ENCODE measurements around the gene MSTO1.

The MSTO1 gene

GRCh38 chr1:155645034-155645598 lies 35.1 kb downstream of the MSTO1 start:
- peak; percentile 20 for DNase-seq (ENCODE audit: low read depth)
- TF ChIP-seq CTCF (conservative IDR thresholded peaks at IDR 0.05; ENCODE audit: control insufficient read depth, insufficient read depth, low read depth, low read length): no peak
- no peak overlapping the region for H3K4me3 ChIP-seq (ENCODE audit: control insufficient read depth, low read depth, low read length)

GRCh38 chr1:155645648-155646047 lies 35.6 kb downstream of the MSTO1 start:
- TF ChIP-seq CTCF (conservative IDR thresholded peaks at IDR 0.05; ENCODE audit: control insufficient read depth, insufficient read depth, low read depth, low read length): no peak
- DNase-seq (ENCODE audit: low read depth): peak; percentile 62

DNA sequence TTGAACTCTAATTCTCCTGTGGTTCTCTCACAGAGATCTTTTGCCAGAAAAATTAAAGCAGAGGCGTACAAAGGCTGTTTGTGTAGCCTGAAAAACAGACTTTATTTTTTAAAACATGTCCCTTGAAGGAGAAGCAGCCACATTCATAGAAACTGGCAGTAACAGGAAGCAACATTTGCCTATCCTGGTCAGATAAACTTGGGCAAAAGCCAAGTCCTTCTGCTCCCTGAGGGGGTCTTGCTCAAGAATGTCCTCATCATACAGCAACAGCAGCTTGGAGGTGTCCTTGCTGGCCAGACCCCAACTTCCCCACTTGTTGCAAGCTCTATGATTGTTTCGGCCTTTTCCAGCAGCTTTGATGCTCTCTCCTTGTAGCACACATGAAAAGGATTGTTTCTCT lies 36.3 kb downstream of the MSTO1 start:
- peak; percentile 62 for DNase-seq (ENCODE audit: low read depth)
- no peak for TF ChIP-seq CTCF (conservative IDR thresholded peaks at IDR 0.05; ENCODE audit: control insufficient read depth, insufficient read depth, low read depth, low read length)
- H3K4me3 ChIP-seq (ENCODE audit: control insufficient read depth, low read depth, low read length): no peak overlapping the region

More at GRCh38 chr1:155645648-155646047, 35.6 kb downstream of the MSTO1 start:
- H3K4me3 ChIP-seq (ENCODE audit: control insufficient read depth, low read depth, low read length): no peak overlapping the region

DNA sequence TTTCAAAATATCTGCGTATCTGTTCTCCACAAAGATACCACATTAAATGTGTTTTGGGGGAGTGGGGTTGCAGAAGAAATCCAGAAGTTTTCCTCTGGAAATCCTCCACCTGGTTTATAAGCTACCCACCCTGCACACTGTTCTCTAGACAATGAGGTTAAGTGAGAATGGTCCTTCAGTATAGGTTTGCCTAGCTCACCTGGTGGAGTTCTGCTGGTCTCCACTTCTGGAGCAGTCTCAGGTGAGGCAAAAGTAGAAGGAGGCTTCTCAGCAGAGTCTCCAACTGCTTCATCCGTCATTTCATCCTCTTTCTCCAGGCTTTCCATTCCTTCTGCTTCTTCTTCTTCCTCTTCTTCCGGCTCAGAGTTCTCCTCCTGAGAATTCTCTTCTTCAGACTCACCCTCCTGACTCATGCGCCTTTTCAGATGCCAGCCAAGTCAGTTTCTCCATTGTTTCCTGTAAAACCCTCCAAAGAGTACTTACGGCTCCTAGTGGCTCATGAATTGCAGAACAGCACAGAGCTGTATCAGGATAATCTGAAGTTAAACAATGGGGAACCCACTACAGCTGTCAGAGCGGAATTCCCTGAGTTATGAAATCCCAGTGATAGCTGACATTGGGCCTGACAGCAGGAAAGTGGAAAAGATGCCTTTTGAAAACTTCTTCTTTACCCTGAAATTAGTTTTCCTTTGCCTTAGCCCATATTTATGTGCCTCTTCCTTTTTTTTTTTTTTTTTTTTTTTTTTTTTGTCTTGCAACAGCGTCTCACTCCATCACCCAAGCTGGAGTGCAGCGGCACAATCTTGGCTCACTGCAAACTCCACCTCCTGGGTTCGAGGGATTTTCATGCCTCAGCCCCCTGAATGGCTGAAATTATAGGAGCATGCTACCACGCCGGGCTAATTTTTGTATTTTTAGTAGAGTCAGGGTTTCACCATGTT lies 38.5 kb downstream of the MSTO1 start:
- DNase-seq (ENCODE audit: low read depth): peak; percentile 89
- TF ChIP-seq CTCF (conservative IDR thresholded peaks at IDR 0.05; ENCODE audit: control insufficient read depth, insufficient read depth, low read depth, low read length): peak; percentile 78
- peak overlapping the region; percentile 57 for H3K4me3 ChIP-seq (ENCODE audit: control insufficient read depth, low read depth, low read length)

DNA sequence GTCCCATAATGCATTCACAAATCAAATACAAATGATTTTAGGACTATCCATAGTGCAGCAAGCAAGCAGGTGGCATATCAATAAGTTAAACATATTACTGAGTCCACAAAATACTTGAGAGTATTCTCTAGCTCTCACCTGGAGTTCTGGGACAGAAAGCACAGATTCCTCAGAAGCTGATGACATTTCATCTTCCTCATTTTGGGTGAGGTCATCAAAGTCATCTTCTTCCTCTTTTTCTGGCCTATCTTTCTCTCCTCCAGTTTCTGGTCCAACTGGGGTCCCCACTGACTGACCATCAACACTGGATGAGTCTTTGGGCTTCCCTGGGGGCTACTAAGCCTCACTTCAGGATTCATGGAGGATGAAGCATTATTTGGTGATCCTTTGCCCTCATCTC lies 39.7 kb downstream of the MSTO1 start:
- no peak for DNase-seq (ENCODE audit: low read depth)
- no peak for TF ChIP-seq CTCF (conservative IDR thresholded peaks at IDR 0.05; ENCODE audit: control insufficient read depth, insufficient read depth, low read depth, low read length)
- H3K4me3 ChIP-seq (ENCODE audit: control insufficient read depth, low read depth, low read length): no peak overlapping the region

GRCh38 chr1:155650231-155650757 lies 40.3 kb downstream of the MSTO1 start:
- no peak for TF ChIP-seq CTCF (conservative IDR thresholded peaks at IDR 0.05; ENCODE audit: control insufficient read depth, insufficient read depth, low read depth, low read length)
- no peak for DNase-seq (ENCODE audit: low read depth)

More at GRCh38 chr1:155650231-155650757, 40.3 kb downstream of the MSTO1 start:
- no peak overlapping the region for H3K4me3 ChIP-seq (ENCODE audit: control insufficient read depth, low read depth, low read length)

Measured in fibroblast of mammary gland (primary cell).